B cell (primary cell): ENCODE data around the gene CWF19L1. TPM values are rescaled to one million over a fixed set of nuclear protein-coding genes. Genes with fewer than 3 reads are reported as not detected.

Source experiments
- ATAC-seq: fragments of 200-7000 bp; cut with Tn5 transposase; one replicate; pipeline ENCODE4 v1.10.0; 2021; ENCODE audit warnings: low read depth, mild to moderate bottlenecking, moderate number of reproducible peaks, moderate library complexity
- CTCF ChIA-PET: fragments of 350-600 bp; sonication (Branson Sonifier 250); formaldehyde crosslinking; loops from one replicate; lab custom pipeline; 2021; ENCODE audit warnings: antibody characterized with exemption, inconsistent platforms; lab: Charles Lee
- POLR2A ChIA-PET: fragments of 350-600 bp; sonication (Branson Sonifier 250); formaldehyde crosslinking; loops from one replicate; lab custom pipeline; 2021; ENCODE audit warnings: antibody characterized with exemption; lab: Charles Lee
- DNase-seq: peaks from one replicate; pipeline ENCODE4 v3.0.0; 2013
- H2AFZ ChIP-seq: 2 replicates; pipeline ENCODE4 v1.6.1; 2012; ENCODE audit warnings: mild to moderate bottlenecking, low read depth, low read length; ENCODE audit not compliant: insufficient read depth, poor library complexity, severe bottlenecking
- H3K27ac ChIP-seq, 2 donors: 1 replicate in 1 of 2; 2 replicates in 1 of 2; pipeline ENCODE4 v1.5.1; 2012 to 2013; ENCODE audit warnings: low read length in 2 of 2, mild to moderate bottlenecking in 2 of 2, moderate library complexity in 1 of 2
- H3K27me3 ChIP-seq, 4 experiments: fragments of 200-600 bp in 1 of 4; sonication (generic) in 1 of 4; replicated peaks in 1 of 4; 1 replicate in 2 of 4; 2 replicates in 2 of 4; pipeline versions ENCODE4 v1.6.1 to v1.7.0; 2013 to 2016; ENCODE audit warnings: low read length in 3 of 4, mild to moderate bottlenecking in 2 of 4, mixed read lengths in 1 of 4, moderate library complexity in 1 of 4; ENCODE audit not compliant: insufficient read depth in 4 of 4, control insufficient read depth in 3 of 4; ENCODE audit errors: control extremely low read depth in 1 of 4
- H3K36me3 ChIP-seq, 2 experiments: replicated peaks in 1 of 2; 1 replicate in 1 of 2; 2 replicates in 1 of 2; pipeline versions ENCODE4 v1.6.1 to v1.7.1; 2013; ENCODE audit warnings: low read length in 1 of 2; ENCODE audit not compliant: insufficient read depth in 2 of 2, control insufficient read depth in 1 of 2; ENCODE audit errors: control extremely low read depth in 1 of 2, extremely low read depth in 1 of 2
- H3K4me1 ChIP-seq, 2 donors: fragments of 200-600 bp in 1 of 2; sonication (generic) in 1 of 2; 1 replicate in 1 of 2; 2 replicates in 1 of 2; pipeline versions ENCODE4 v1.5.1 to v1.6.1; 2013 to 2017; ENCODE audit warnings: low read length in 2 of 2; ENCODE audit not compliant: control insufficient read depth in 2 of 2, insufficient read depth in 2 of 2
- H3K4me2 ChIP-seq: replicated peaks from 2 replicates; pipeline ENCODE3; 2012; ENCODE audit warnings: mild to moderate bottlenecking, low read depth, low read length; ENCODE audit not compliant: poor library complexity, severe bottlenecking
- H3K4me3 ChIP-seq, 5 experiments: fragments of 200-600 bp in 1 of 5; sonication (generic) in 1 of 5; 1 replicate in 3 of 5; 2 replicates in 2 of 5; pipeline versions ENCODE4 v1.5.1 to v1.7.0; 2011 to 2016; ENCODE audit warnings: low read length in 4 of 5, mild to moderate bottlenecking in 4 of 5, low read depth in 2 of 5, control low read depth in 1 of 5, moderate library complexity in 1 of 5; ENCODE audit not compliant: insufficient read depth in 1 of 5; ENCODE audit errors: control extremely low read depth in 1 of 5, extremely low read depth in 1 of 5
- H3K79me2 ChIP-seq: fragments of 200-600 bp; sonication (generic); one replicate; pipeline ENCODE4 v1.6.0; 2016; ENCODE audit warnings: low read length; ENCODE audit not compliant: control insufficient read depth, insufficient read depth
- H3K9ac ChIP-seq: fragments of 200-600 bp; sonication (generic); 2 replicates; pipeline ENCODE4 v1.6.1; 2017; ENCODE audit warnings: mild to moderate bottlenecking, low read length, moderate library complexity
- H3K9me3 ChIP-seq, 3 donors: one replicate each; pipeline versions ENCODE4 v1.6.1 to v1.7.1; 2013; ENCODE audit warnings: low read length in 2 of 3; ENCODE audit not compliant: control insufficient read depth in 2 of 3, insufficient read depth in 1 of 3; ENCODE audit errors: control extremely low read depth in 1 of 3
- H4K20me1 ChIP-seq: 2 replicates; pipeline ENCODE4 v1.6.0; 2012; ENCODE audit warnings: mild to moderate bottlenecking, low read length; ENCODE audit not compliant: insufficient read depth, control insufficient read depth, poor library complexity, severe bottlenecking
- H3K27ac Mint-ChIP-seq: one replicate; pipeline ENCODE4 v1.8.0; 2021; ENCODE audit warnings: mixed read lengths
- H3K27me3 Mint-ChIP-seq: one replicate; pipeline ENCODE4 v1.8.0; 2021; ENCODE audit warnings: mixed read lengths
- H3K4me1 Mint-ChIP-seq: one replicate; pipeline ENCODE4 v1.8.0; 2021; ENCODE audit warnings: mixed read lengths
- H3K4me3 Mint-ChIP-seq: one replicate; pipeline ENCODE4 v1.8.0; 2021; ENCODE audit warnings: mixed read lengths
- H3K9me3 Mint-ChIP-seq: one replicate; pipeline ENCODE4 v1.8.0; 2022; ENCODE audit warnings: mixed read lengths; ENCODE audit not compliant: insufficient read depth
- EZH2 ChIP-seq: IDR thresholded peaks from 2 replicates; pipeline ENCODE4 v1.6.1; 2012; ENCODE audit warnings: borderline replicate concordance, low read depth, mild to moderate bottlenecking, moderate library complexity, low read length; ENCODE audit not compliant: insufficient read depth, poor library complexity, severe bottlenecking
- WGBS: methylation state at CpG from one replicate; pipeline ENCODE4 v1.1.5; 2013; ENCODE audit warnings: missing lambda C conversion rate; ENCODE audit not compliant: insufficient coverage; 5-methylcytosine and 5-hydroxymethylcytosine counted together
- intact Hi-C: fragments of 100-400 bp; cut with micrococcal nuclease; formaldehyde crosslinking; loops from one replicate; pipeline ENCODE4 v1.10.0; 2022
- polyA plus RNA-seq: library from polyadenylated mRNA; depleted of rRNA; stranded (reverse); fragments of >200 nt; gene quantifications from 2 replicates; pipeline ENCODE4 v1.2.3, GENCODE V29; 2012
- total RNA-seq, 2 donors: library from RNA; stranded (reverse); fragments of 120-200 nt in 1 of 2; gene quantifications; 1 replicate in 1 of 2; 2 replicates in 1 of 2; pipeline versions ENCODE4 v1.2.3 to v1.2.4, GENCODE V29; 2013 to 2022
- TF ChIP-seq, protein P1 (sequence below): fragments of 200-600 bp; IDR thresholded peaks from one replicate; pipeline ENCODE4 v1.8.0; 2022; ENCODE audit warnings: antibody characterized with exemption, mild to moderate bottlenecking

The CWF19L1 gene
- total and polyA plus RNA-seq, 2 donors (not counting 1 experiment from before 2014, with no cell fraction given) = 24.1 to 48.3 TPM

DNA sequence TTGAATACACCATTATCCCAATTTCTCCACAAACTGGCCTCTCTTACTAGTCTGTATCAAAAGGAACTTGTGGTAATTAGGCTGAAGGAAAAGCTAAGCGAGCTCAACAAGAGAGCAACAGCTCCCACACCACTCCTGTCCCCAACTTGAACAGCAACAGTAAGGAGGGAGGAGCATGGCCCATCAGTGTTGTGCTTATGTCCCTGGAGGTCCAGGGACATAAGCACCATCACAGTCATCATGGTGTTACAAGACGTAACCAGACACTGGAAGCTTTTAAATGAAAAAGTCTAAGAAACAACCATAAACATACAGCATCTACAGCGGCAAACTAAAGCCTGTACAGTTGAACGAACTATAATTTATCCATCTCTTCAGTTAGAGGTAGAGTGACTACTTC lies 82.6 kb downstream of the CWF19L1 start:
- peak overlapping the region; percentile 99 for H3K4me3 Mint-ChIP-seq
- H3K9me3 Mint-ChIP-seq = no peaks in the 10 kb centered on the region
- H3K27me3 Mint-ChIP-seq = no peaks in the 10 kb centered on the region
- Histone ChIP-seq H3K79me2 (peaks cover 34% of the 10 kb centered on the region), H3K27me3 (no peaks in the 10 kb centered on the region), H3K36me3 (peaks cover 0 to 7% of the 10 kb centered on the region in 2 experiments), H3K27ac (peak overlapping the region; percentile 17 to 83), H2AFZ (peak overlapping the region; percentile 96), H3K9me3 (no peaks in the 10 kb centered on the region), H3K4me1 (peaks cover 19 to 21% of the 10 kb centered on the region in 2 donors), H3K4me3 (peak overlapping the region; percentile 93 to 99 (median 97)), H4K20me1 (no peaks in the 10 kb centered on the region), H3K4me2 (peak overlapping the region; percentile 83), H3K9ac (peak overlapping the region; percentile 98)
- intact Hi-C loops = loop anchor here (5.0 to 10.0 kb wide), 6 partner anchors 102 to 570 kb away; partner anchors contain the start of genes BLOC1S2, HIF1AN and SCD
- POLR2A ChIA-PET = no interaction called here
- CTCF ChIA-PET = no interaction called here
- TF ChIP-seq EZH2 = no peak
- TF ChIP-seq, protein P1, sequence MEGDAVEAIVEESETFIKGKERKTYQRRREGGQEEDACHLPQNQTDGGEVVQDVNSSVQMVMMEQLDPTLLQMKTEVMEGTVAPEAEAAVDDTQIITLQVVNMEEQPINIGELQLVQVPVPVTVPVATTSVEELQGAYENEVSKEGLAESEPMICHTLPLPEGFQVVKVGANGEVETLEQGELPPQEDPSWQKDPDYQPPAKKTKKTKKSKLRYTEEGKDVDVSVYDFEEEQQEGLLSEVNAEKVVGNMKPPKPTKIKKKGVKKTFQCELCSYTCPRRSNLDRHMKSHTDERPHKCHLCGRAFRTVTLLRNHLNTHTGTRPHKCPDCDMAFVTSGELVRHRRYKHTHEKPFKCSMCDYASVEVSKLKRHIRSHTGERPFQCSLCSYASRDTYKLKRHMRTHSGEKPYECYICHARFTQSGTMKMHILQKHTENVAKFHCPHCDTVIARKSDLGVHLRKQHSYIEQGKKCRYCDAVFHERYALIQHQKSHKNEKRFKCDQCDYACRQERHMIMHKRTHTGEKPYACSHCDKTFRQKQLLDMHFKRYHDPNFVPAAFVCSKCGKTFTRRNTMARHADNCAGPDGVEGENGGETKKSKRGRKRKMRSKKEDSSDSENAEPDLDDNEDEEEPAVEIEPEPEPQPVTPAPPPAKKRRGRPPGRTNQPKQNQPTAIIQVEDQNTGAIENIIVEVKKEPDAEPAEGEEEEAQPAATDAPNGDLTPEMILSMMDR = no peak
- H3K4me1 Mint-ChIP-seq = peaks cover 46% of the 10 kb centered on the region
- DNase-seq = peak; percentile 37
- ATAC-seq = no peak
- 0% methylated on average over 1 of the region's 4 CpGs for WGBS
- peak overlapping the region; percentile 96 for H3K27ac Mint-ChIP-seq

DNA sequence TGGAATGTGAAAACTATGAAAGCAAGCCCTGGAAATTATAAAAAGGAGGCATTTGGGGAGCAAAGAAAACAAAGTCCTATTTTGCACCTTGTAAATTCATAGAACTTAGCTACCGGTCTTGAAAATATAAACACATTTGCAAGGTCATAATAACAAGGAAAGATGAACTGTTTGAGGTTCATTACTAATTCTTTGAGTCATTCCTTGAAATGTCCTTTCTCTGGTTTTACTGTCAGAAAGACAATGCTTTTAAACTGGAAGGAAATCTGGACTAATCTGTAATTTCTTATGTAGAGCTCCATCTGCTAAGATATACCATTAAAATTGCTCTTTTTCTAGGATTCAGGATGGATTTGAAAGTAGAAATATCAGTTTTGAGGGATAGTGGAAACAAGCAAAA lies 83.0 kb downstream of the CWF19L1 start:
- H3K4me3 ChIP-seq = peak overlapping the region in 3 of 5 experiments; percentile 93 to 99 (median 98)
- H4K20me1 ChIP-seq = no peaks in the 10 kb centered on the region
- no CpG with 5 or more reads among the region's 1 CpG for WGBS
- peaks cover 19 to 21% of the 10 kb centered on the region in 2 donors for H3K4me1 ChIP-seq
- H3K9ac ChIP-seq = peak overlapping the region; percentile 98
- peak overlapping the region in 1 of 2 donors; percentile 83 for H3K27ac ChIP-seq
- peaks cover 0 to 11% of the 10 kb centered on the region in 2 experiments for H3K36me3 ChIP-seq
- ChIA-PET CTCF (no interaction called here), POLR2A (no interaction called here)
- H3K4me2 ChIP-seq = peak overlapping the region; percentile 83
- Mint-ChIP-seq H3K27me3 (no peaks in the 10 kb centered on the region), H3K4me1 (peaks cover 46% of the 10 kb centered on the region), H3K27ac (peak overlapping the region; percentile 96), H3K9me3 (no peaks in the 10 kb centered on the region), H3K4me3 (peak overlapping the region; percentile 99)
- intact Hi-C loops = loop anchor here (10.0 kb wide), 4 partner anchors 170 to 570 kb away; partner anchors contain the start of gene HIF1AN
- no peak for TF ChIP-seq EZH2
- TF ChIP-seq, protein P1 = no peak
- ATAC-seq (no peak), DNase-seq (no peak)
- H3K27me3 ChIP-seq = no peaks in the 10 kb centered on the region
- H3K79me2 ChIP-seq = peaks cover 34% of the 10 kb centered on the region
- H3K9me3 ChIP-seq = no peaks in the 10 kb centered on the region
- H2AFZ ChIP-seq = peak overlapping the region; percentile 96
